GM19463 (cell line): Measurements from ENCODE around the gene AIMP2.
"Not testable (repeated sequence)": the region's sequence is repeated elsewhere in the genome, so short reads cannot be mapped to it uniquely, and the experiment has no call there.

Experiments
- ATAC-seq: cut with Tn5 transposase; IDR thresholded peaks from one replicate; pipeline ENCODE4 v1.9.1; 2021; ENCODE audit warnings: mild to moderate bottlenecking, moderate library complexity; ENCODE audit not compliant: unreplicated experiment

AIMP2 gene

DNA sequence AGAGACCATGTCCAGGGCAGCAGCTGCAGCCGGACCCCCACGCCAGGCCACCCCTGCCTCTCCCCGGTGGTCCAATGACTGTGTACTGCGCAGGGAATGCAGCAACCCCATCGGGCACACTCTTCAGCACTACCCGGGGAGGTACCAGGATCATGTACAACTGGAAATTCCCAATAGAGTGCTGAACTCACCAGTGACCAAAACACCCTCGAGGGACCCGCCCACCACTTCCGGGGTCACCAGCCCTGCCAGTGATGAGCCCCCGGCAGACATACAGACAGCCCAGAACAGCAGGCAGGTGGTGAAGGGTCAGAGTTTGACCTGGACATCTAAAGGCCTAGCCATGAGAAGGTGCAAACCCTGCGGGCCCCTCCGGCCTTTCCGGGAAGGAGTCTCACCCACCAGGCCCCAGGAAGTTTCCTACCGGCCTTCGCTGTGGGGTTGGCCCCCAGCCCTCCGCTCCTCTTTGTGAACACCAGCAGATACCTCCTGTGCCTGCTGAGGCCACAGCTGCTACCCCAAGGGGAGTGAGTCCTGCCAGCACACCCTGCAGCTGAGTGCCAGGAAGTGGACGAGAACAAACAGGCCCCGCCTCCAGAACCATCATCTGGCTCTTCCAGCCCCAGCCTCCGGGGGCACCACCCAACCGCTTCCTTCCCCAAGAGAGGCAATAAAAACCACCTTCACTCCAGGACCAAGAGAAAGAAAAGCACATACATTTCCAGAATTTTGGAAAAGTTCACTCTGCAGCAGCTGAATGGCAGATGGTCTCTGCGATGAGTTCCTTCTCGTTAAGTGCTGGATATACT lies 17.1 kb downstream of the AIMP2 start:
- peak; percentile 88 for ATAC-seq

DNA sequence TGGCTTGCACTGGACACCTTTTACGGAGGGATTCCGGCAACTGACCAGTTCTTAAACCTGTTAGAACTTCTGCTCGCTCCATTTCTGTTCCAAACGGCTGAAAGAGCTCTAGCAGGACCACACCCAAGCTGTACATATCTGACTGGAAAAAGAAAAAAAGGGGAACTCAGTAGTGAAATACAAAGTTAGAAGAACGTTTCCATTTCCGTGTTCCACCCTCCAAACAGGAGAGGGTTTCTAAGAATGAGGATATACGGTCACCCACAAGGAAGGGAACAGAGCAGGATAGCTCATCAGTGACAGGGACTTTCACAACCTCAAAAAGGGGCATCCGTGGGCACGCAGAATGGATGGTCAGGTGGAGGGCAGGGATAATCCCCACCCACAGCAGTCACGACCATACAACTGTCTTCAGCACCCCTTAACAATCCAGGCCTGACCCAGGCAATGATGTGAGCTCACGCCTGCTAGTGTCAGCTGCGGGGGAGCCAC lies 17.8 kb downstream of the AIMP2 start:
- ATAC-seq: no peak

GRCh38 chr7:6027806-6028365 lies 18.8 kb downstream of the AIMP2 start:
- ATAC-seq: no peak

- no peak for ATAC-seq
Measured at GRCh38 chr7:6028563-6028962, 19.5 kb downstream of the AIMP2 start.

DNA sequence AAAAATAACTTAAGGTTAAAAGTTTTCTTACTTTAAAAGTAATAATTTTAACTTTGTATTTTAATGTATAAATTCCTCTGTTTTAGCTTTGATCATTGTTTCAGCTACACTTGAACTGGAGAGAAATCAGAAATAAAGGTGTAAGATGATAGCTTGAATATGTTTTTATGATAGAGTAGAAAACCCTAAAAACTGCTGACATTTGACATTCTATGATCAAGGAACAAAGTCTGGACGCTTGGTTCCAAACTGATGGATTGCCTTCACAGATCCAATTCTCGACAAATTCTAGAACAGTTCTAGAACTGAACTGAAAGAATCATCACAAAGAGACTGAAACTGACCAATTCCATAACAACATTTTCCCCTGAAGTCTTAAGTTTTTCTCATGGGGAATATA lies 21.9 kb downstream of the AIMP2 start, which contains the start of gene ANKRD61:
TSS of gene ANKRD61 (plus strand) at position 389 of the 400 bp plus-strand sequence. CDS start at position 389, 0 bp downstream.
- no peak for ATAC-seq

GRCh38 chr7:6031567-6031966 lies 22.5 kb downstream of the AIMP2 start:
- ATAC-seq: no peak

DNA sequence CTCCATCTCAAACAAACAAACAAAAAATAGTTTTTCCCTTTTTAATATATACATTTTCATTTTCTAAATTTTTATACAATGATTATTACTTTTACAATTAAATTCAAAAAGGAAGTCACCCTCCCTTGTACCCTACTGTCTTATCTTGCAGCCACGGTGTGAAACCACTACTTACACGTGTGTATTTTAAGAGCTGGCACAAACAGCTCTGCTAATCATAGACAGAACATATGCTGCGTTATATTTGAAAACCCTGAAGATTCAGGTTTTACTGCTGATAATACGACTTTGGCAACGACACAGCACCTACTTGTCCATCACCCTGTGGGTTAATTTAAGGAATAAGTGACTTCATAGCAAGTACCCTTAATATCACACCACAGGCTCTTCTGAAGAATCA lies 23.1 kb downstream of the AIMP2 start:
- no peak for ATAC-seq

DNA sequence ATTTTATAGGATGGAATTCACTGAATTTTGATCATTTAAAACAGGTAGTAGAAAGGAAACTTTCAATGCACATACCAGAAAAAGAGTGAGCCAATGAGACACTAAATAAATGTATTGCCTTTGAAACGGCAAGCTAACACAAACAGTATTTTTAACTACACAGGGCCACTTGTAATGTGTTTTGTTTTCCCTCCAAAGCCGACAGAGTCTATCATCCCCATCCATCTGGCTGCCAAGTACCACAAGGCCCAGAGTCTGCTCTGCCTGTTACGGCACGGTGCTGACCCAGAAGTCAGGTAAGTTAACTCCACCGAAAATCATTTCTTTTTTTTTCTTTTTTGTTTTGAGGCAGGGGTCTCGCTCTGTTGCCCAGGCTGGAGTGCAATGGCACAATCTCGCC lies 23.6 kb downstream of the AIMP2 start:
- no peak for ATAC-seq

GRCh38 chr7:6035165-6035564 lies 26.1 kb downstream of the AIMP2 start:
- no peak for ATAC-seq

GRCh38 chr7:6035686-6036085 lies 26.6 kb downstream of the AIMP2 start:
- no peak for ATAC-seq

- no peak for ATAC-seq
Measured at GRCh38 chr7:6049780-6050179, 40.7 kb downstream of the AIMP2 start.

GRCh38 chr7:6051185-6051584 lies 42.1 kb downstream of the AIMP2 start:
- not testable (repeated sequence) for ATAC-seq

- no peak for ATAC-seq
Measured at GRCh38 chr7:6056616-6057015, 47.5 kb downstream of the AIMP2 start.

DNA sequence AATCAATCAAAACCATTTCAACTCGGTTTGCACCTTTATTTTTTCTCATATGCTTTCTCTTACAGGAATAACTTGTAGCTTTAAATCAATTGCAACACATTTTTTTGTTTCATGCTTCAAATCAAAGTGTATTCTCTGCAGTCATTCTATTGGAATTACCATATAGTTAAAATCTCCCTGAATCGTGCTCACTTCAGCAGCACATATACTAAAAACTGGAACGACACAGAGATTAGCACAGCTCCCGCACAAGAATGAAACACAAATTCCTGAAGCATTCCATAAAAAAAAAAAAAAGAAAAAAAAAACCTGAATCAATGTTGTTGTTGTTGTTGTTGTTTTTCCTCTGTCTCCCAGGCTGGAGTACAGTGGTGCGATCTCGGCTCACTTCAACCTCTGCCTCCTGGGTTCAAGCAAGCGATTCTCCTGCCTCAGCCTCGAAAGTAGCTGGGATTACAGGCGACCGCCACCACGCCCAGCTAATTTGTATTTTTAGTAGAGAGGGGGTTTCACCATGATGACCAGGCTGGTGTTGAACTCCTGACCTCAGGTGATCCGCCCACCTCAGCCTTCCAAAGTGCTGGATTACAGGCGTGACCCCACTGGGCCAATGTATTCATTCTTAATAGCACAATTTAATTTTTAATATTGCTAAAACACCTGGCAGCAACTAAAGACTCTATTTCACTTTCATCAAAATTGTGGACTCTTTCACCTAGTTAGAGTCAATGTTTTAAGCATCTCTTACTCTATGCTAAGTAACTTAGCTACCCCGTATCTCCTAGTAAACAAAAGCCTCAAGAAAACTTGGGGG lies 48.5 kb downstream of the AIMP2 start:
- no peak for ATAC-seq

DNA sequence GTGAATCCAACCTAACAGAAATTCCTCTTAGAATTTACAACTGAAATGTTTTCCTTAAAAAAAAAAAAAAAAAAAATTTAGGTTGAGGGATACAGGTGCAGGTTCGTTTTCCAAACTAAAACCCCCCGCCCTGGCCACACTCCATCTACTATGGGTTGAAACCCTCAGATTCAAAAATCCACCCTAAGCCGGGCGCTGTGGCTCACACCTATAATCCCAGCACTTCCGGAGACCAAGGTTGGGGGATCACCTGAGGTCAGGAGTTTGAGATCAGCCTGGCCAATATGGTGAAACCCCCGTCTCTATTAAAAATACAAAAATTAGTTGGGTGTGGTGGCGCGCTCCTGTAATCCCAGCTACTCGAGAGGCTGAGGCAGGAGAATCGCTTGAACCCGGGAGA lies 50.9 kb downstream of the AIMP2 start:
- not testable (repeated sequence) for ATAC-seq

DNA sequence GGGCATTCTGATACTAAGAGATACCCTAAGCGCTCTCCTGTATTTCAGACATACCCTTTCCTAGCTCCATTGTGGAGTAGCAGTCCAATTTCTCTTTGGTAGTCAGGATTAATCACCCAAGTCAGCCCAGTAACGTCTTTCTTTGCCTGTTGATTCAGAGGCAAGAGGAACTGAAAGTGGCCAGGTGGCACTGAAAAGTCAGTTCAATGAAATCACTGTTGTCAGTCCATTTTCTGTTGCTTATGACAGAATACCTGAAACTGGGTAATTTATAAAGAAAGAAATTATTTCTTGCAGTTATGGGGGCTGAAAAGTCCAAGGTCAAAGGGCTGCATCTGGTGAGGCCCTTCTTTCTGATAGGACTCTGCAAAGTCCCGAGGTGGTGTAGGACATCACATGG lies 62.3 kb downstream of the AIMP2 start:
- peak; percentile 77 for ATAC-seq
